Erythroblast (primary cell): ENCODE measurements around the gene TMEM119.

ENCODE experiments used
- GATA1 ChIP-seq: IDR thresholded peaks from 2 replicates; pipeline ENCODE4 v1.6.1; 2011; ENCODE audit warnings: low read depth, mild to moderate bottlenecking, control low read depth, low read length, moderate library complexity
- POLR2A ChIP-seq: IDR thresholded peaks from 2 replicates; pipeline ENCODE4 v1.6.1; 2011; ENCODE audit warnings: mild to moderate bottlenecking, low read length

GRCh38 chr12:108640802-108641445 lies 43.0 kb upstream of the TMEM119 start:
- TF ChIP-seq POLR2A (peak; percentile 28), GATA1 (peak; percentile 23)
